Breast epithelium (tissue), 4 donors: ENCODE results near the gene HOXA2. TPM values are rescaled to one million over a fixed set of nuclear protein-coding genes. Genes with fewer than 3 reads are reported as not detected.
A peak's percentile ranks its signal among the peaks of the same experiment; 100 is the strongest.

Experiments used
- DNase-seq, 2 donors: peaks; one replicate each; pipeline ENCODE4 v3.0.0-alpha.2; 2019; ENCODE audit warnings: low spot score in 2 of 2
- H3K27ac ChIP-seq, 2 donors: fragments of 200-600 bp; sonication (generic) in 1 of 2; one replicate each; pipeline ENCODE4 v1.5.1; 2016 to 2019; ENCODE audit warnings: mild to moderate bottlenecking in 1 of 2
- H3K27me3 ChIP-seq, 2 donors: fragments of 200-600 bp; sonication (generic) in 1 of 2; one replicate each; pipeline versions ENCODE4 v1.5.1 to v1.6.0; 2017 to 2019; ENCODE audit warnings: control low read depth in 1 of 2, mild to moderate bottlenecking in 1 of 2
- H3K36me3 ChIP-seq: fragments of 200-600 bp; one replicate; pipeline ENCODE4 v1.5.1; 2019
- H3K4me1 ChIP-seq, 2 donors: fragments of 200-600 bp; sonication (generic); one replicate each; pipeline ENCODE4 v1.5.1; 2016 to 2019; ENCODE audit warnings: control low read depth in 1 of 2
- H3K4me3 ChIP-seq, 3 donors: fragments of 200-600 bp; sonication (generic); 1 replicate in 2 of 3; 2 replicates in 1 of 3; pipeline ENCODE4 v1.5.1; 2016 to 2019; ENCODE audit warnings: mild to moderate bottlenecking in 3 of 3, moderate library complexity in 2 of 3
- H3K9me3 ChIP-seq, 2 donors: fragments of 200-600 bp; sonication (generic) in 1 of 2; one replicate each; pipeline ENCODE4 v1.5.1; 2016 to 2019; ENCODE audit warnings: control low read depth in 1 of 2
- CTCF ChIP-seq, 3 donors: fragments of 450-650 bp; IDR thresholded peaks; one replicate each; pipeline ENCODE4 v1.5.1; 2016 to 2017; ENCODE audit warnings: antibody characterized with exemption in 3 of 3, mild to moderate bottlenecking in 3 of 3, moderate library complexity in 3 of 3
- POLR2A ChIP-seq: fragments of 450-650 bp; IDR thresholded peaks from one replicate; pipeline ENCODE4 v1.6.1; 2016; ENCODE audit warnings: antibody characterized with exemption, mild to moderate bottlenecking, moderate library complexity
- POLR2AphosphoS5 ChIP-seq, 3 donors: sonication (generic); formaldehyde crosslinking; IDR thresholded peaks; one replicate each; pipeline ENCODE4 v1.6.1; 2017; ENCODE audit warnings: antibody characterized with exemption in 3 of 3
- intact Hi-C: fragments of 100-400 bp; cut with DNase I; formaldehyde crosslinking; loops from one replicate; pipeline ENCODE4 v1.15.1; 2023; ENCODE audit warnings: low total_unique reads
- total RNA-seq, 3 donors: library from RNA; depleted of rRNA; stranded (reverse); fragments of >200 nt; gene quantifications; one replicate each; pipeline ENCODE4 v1.1.0, GENCODE V29; 2016

Gene HOXA2
- total RNA-seq, 3 donors from 2014 or later, result 0.80 to 5.4 (median 1.3) TPM

- no peaks in the 10 kb centered on the region for H3K27me3 ChIP-seq
- peak overlapping the region; percentile 94 to 98 for H3K27ac ChIP-seq
- H3K4me3 ChIP-seq, result peak overlapping the region; percentile 69 to 98 (median 90)
- TF ChIP-seq POLR2AphosphoS5 (IDR thresholded peaks at IDR 0.05), result no peak
- TF ChIP-seq POLR2A, result no peak
- no peak for TF ChIP-seq CTCF (IDR thresholded peaks at IDR 0.05)
- no peaks in the 10 kb centered on the region for H3K9me3 ChIP-seq
- H3K36me3 ChIP-seq, result no peaks in the 10 kb centered on the region
- peak in 1 of 2 donors; percentile 43 for DNase-seq
- H3K4me1 ChIP-seq, result peaks cover 5 to 7% of the 10 kb centered on the region in 2 donors
- intact Hi-C loops, result no loop called here
Observed at GRCh38 chr7:27128776-27129728, 26.6 kb upstream of the HOXA2 start.

GRCh38 chr7:27128034-27128433, 25.6 kb upstream of the HOXA2 start:
- Histone ChIP-seq H3K27me3 (no peaks in the 10 kb centered on the region), H3K4me3 (peak overlapping the region in 1 of 3 donors; percentile 4), H3K36me3 (no peaks in the 10 kb centered on the region), H3K9me3 (no peaks in the 10 kb centered on the region), H3K4me1 (peaks cover 5 to 7% of the 10 kb centered on the region in 2 donors), H3K27ac (peak overlapping the region; percentile 45 to 98)
- DNase-seq, result peak in 1 of 2 donors; percentile 16
- TF ChIP-seq POLR2AphosphoS5 (IDR thresholded peaks at IDR 0.05) (no peak), POLR2A (no peak), CTCF (IDR thresholded peaks at IDR 0.05) (no peak)
- intact Hi-C loops, result no loop called here

GRCh38 chr7:27126596-27127327, 24.3 kb upstream of the HOXA2 start:
- H3K27me3 ChIP-seq, result no peaks in the 10 kb centered on the region
- H3K9me3 ChIP-seq, result no peaks in the 10 kb centered on the region
- DNase-seq, result peak in 1 of 2 donors; percentile 9
- intact Hi-C loops, result no loop called here
- no peak overlapping the region for H3K4me3 ChIP-seq
- H3K4me1 ChIP-seq, result peaks cover 5 to 7% of the 10 kb centered on the region in 2 donors
- no peak for TF ChIP-seq CTCF (IDR thresholded peaks at IDR 0.05)
- TF ChIP-seq POLR2A, result no peak
- TF ChIP-seq POLR2AphosphoS5 (IDR thresholded peaks at IDR 0.05), result no peak
- peak overlapping the region; percentile 95 to 98 for H3K27ac ChIP-seq
- H3K36me3 ChIP-seq, result no peaks in the 10 kb centered on the region

- peak in 1 of 2 donors; percentile 12 for DNase-seq
- Histone ChIP-seq H3K4me3 (no peak overlapping the region), H3K36me3 (no peaks in the 10 kb centered on the region), H3K27ac (peak overlapping the region; percentile 95 to 98), H3K4me1 (peaks cover 0 to 7% of the 10 kb centered on the region in 2 donors), H3K9me3 (no peaks in the 10 kb centered on the region), H3K27me3 (no peaks in the 10 kb centered on the region)
- no peak for TF ChIP-seq CTCF (IDR thresholded peaks at IDR 0.05)
- TF ChIP-seq POLR2AphosphoS5 (IDR thresholded peaks at IDR 0.05), result no peak
- no peak for TF ChIP-seq POLR2A
- intact Hi-C loops, result no loop called here
Observed at GRCh38 chr7:27125986-27126394, 23.5 kb upstream of the HOXA2 start.
